Measurements from ENCODE around the gene ADGRG1. TPM values are rescaled to one million over a fixed set of nuclear protein-coding genes. Genes with fewer than 3 reads are reported as not detected.
"Not testable (repeated sequence)": the region's sequence is repeated elsewhere in the genome, so short reads cannot be mapped to it uniquely, and the experiment has no call there.

ADGRG1 gene
- total RNA-seq, 1 donor from 2014 or later: 4.8 TPM

- no peaks in the 10 kb centered on the region for H3K36me3 Mint-ChIP-seq (ENCODE audit: unreplicated experiment)
- no peak for TF ChIP-seq CTCF (IDR thresholded peaks at IDR 0.05)
- no peaks in the 10 kb centered on the region for H3K9me3 Mint-ChIP-seq (ENCODE audit: unreplicated experiment)
- H3K4me1 Mint-ChIP-seq (ENCODE audit: unreplicated experiment): no peaks in the 10 kb centered on the region
- H3K27me3 Mint-ChIP-seq (ENCODE audit: unreplicated experiment): peaks cover 83% of the 10 kb centered on the region
- no peak for DNase-seq (ENCODE audit: extremely low spot score, unreplicated experiment)
- H3K27ac Mint-ChIP-seq (ENCODE audit: unreplicated experiment): no peak overlapping the region
- no peak overlapping the region for H3K4me3 Mint-ChIP-seq (ENCODE audit: unreplicated experiment)
Measured at GRCh38 chr16:57711346-57711745, 82.9 kb downstream of the ADGRG1 start.

- Mint-ChIP-seq H3K4me3 (ENCODE audit: unreplicated experiment) (no peak overlapping the region), H3K9me3 (ENCODE audit: unreplicated experiment) (no peaks in the 10 kb centered on the region)
Measured at GRCh38 chr16:57711993-57712392, 83.6 kb downstream of the ADGRG1 start.

GRCh38 chr16:57712569-57712968 is 84.1 kb downstream of the ADGRG1 start:
- DNase-seq (ENCODE audit: extremely low spot score, unreplicated experiment); H3K4me1 Mint-ChIP-seq (ENCODE audit: unreplicated experiment); H3K9me3 Mint-ChIP-seq (ENCODE audit: unreplicated experiment); H3K4me3 Mint-ChIP-seq (ENCODE audit: unreplicated experiment); H3K36me3 Mint-ChIP-seq (ENCODE audit: unreplicated experiment); H3K27ac Mint-ChIP-seq (ENCODE audit: unreplicated experiment): not testable (repeated sequence)
- H3K27me3 Mint-ChIP-seq (ENCODE audit: unreplicated experiment): peaks cover 80% of the 10 kb centered on the region

More at GRCh38 chr16:57711993-57712392, 83.6 kb downstream of the ADGRG1 start:
- no peak for DNase-seq (ENCODE audit: extremely low spot score, unreplicated experiment)
- no peak for TF ChIP-seq CTCF (IDR thresholded peaks at IDR 0.05)
- no peaks in the 10 kb centered on the region for H3K4me1 Mint-ChIP-seq (ENCODE audit: unreplicated experiment)
- H3K36me3 Mint-ChIP-seq (ENCODE audit: unreplicated experiment): no peaks in the 10 kb centered on the region
- H3K27me3 Mint-ChIP-seq (ENCODE audit: unreplicated experiment): peaks cover 85% of the 10 kb centered on the region
- no peak overlapping the region for H3K27ac Mint-ChIP-seq (ENCODE audit: unreplicated experiment)

- no peak overlapping the region for H3K27ac Mint-ChIP-seq (ENCODE audit: unreplicated experiment)
- H3K4me3 Mint-ChIP-seq (ENCODE audit: unreplicated experiment): no peak overlapping the region
- H3K9me3 Mint-ChIP-seq (ENCODE audit: unreplicated experiment): no peaks in the 10 kb centered on the region
Measured at GRCh38 chr16:57713596-57713995, 85.2 kb downstream of the ADGRG1 start.

GRCh38 chr16:57714047-57714446 is 85.6 kb downstream of the ADGRG1 start:
- peaks cover 72% of the 10 kb centered on the region for H3K27me3 Mint-ChIP-seq (ENCODE audit: unreplicated experiment)
- no peak for TF ChIP-seq CTCF (IDR thresholded peaks at IDR 0.05)
- DNase-seq (ENCODE audit: extremely low spot score, unreplicated experiment): no peak
- no peaks in the 10 kb centered on the region for H3K9me3 Mint-ChIP-seq (ENCODE audit: unreplicated experiment)
- no peak overlapping the region for H3K27ac Mint-ChIP-seq (ENCODE audit: unreplicated experiment)
- H3K4me3 Mint-ChIP-seq (ENCODE audit: unreplicated experiment): no peak overlapping the region
- H3K4me1 Mint-ChIP-seq (ENCODE audit: unreplicated experiment): no peaks in the 10 kb centered on the region
- H3K36me3 Mint-ChIP-seq (ENCODE audit: unreplicated experiment): no peaks in the 10 kb centered on the region

More at GRCh38 chr16:57713596-57713995, 85.2 kb downstream of the ADGRG1 start:
- Mint-ChIP-seq H3K36me3 (ENCODE audit: unreplicated experiment) (no peaks in the 10 kb centered on the region), H3K4me1 (ENCODE audit: unreplicated experiment) (no peaks in the 10 kb centered on the region), H3K27me3 (ENCODE audit: unreplicated experiment) (peaks cover 73% of the 10 kb centered on the region)
- TF ChIP-seq CTCF (IDR thresholded peaks at IDR 0.05): no peak
- no peak for DNase-seq (ENCODE audit: extremely low spot score, unreplicated experiment)

Other genes with a start within 250 kb of the ADGRG1 start
- not detected in 2 replicates for gene CCL17, start 223.9 kb upstream of the ADGRG1 start, total RNA-seq
- 52.2 and 57.1 TPM in 2 replicates for gene CIAPIN1, start 181.2 kb upstream of the ADGRG1 start, total RNA-seq
- gene COQ9, start 181.2 kb upstream of the ADGRG1 start, total RNA-seq: 37.8 and 50.1 TPM in 2 replicates
- 46.8 and 47.8 TPM in 2 replicates for gene POLR2C, start 166.0 kb upstream of the ADGRG1 start, total RNA-seq
- gene DOK4, start 142.1 kb upstream of the ADGRG1 start, total RNA-seq: 22.5 and 24.4 TPM in 2 replicates
- 17.2 and 18.8 TPM in 2 replicates for gene CCDC102A, start 92.1 kb upstream of the ADGRG1 start, total RNA-seq
- gene ADGRG5, start 86.0 kb upstream of the ADGRG1 start, total RNA-seq: not detected in 2 replicates
- not detected in 2 replicates for gene ADGRG3, start 39.7 kb downstream of the ADGRG1 start, total RNA-seq
- gene DRC7, start 66.2 kb downstream of the ADGRG1 start, total RNA-seq: not detected in 2 replicates
- gene KATNB1, start 107.1 kb downstream of the ADGRG1 start, total RNA-seq: 14.2 and 15.9 TPM in 2 replicates
- 191 and 196 TPM in 2 replicates for gene KIFC3, start 173.9 kb downstream of the ADGRG1 start, total RNA-seq

All from osteocyte (in vitro differentiated cells).